Fibroblast of lung (primary cell): Measurements from ENCODE around the gene PMF1.
"Not testable (repeated sequence)": the region's sequence is repeated elsewhere in the genome, so short reads cannot be mapped to it uniquely, and the experiment has no call there.

Source experiments
- CTCF ChIP-seq, 2 donors: IDR thresholded peaks in 1 of 2; conservative IDR thresholded peaks in 1 of 2; 1 replicate in 1 of 2; 2 replicates in 1 of 2; pipeline ENCODE4 v1.5.1; 2011 to 2012; ENCODE audit warnings: low read length in 2 of 2, control low read depth in 1 of 2, inconsistent platforms in 1 of 2, low read depth in 1 of 2, mild to moderate bottlenecking in 1 of 2
- EZH2 ChIP-seq: IDR thresholded peaks from 2 replicates; pipeline ENCODE4 v1.5.1; 2012; ENCODE audit warnings: low read length, control low read depth, mild to moderate bottlenecking; ENCODE audit errors: missing control alignments

- not testable (repeated sequence) for TF ChIP-seq CTCF (conservative IDR thresholded peaks at IDR 0.05 in 1 of 2, IDR thresholded peaks at IDR 0.05 in 1 of 2; ENCODE audit: low read depth in 1 of 2, low read length in 2 of 2); EZH2
Measured at GRCh38 chr1:156181391-156181924, 31.3 kb upstream of the PMF1 start.
